GM18526 (cell line): ENCODE measurements around the gene NEDD8.

Source experiments
- POLR2A ChIP-seq: IDR thresholded peaks from 3 replicates; pipeline ENCODE4 v1.6.1; 2011; ENCODE audit not compliant: insufficient read length; ENCODE audit errors: extremely low read depth

NEDD8 gene

DNA sequence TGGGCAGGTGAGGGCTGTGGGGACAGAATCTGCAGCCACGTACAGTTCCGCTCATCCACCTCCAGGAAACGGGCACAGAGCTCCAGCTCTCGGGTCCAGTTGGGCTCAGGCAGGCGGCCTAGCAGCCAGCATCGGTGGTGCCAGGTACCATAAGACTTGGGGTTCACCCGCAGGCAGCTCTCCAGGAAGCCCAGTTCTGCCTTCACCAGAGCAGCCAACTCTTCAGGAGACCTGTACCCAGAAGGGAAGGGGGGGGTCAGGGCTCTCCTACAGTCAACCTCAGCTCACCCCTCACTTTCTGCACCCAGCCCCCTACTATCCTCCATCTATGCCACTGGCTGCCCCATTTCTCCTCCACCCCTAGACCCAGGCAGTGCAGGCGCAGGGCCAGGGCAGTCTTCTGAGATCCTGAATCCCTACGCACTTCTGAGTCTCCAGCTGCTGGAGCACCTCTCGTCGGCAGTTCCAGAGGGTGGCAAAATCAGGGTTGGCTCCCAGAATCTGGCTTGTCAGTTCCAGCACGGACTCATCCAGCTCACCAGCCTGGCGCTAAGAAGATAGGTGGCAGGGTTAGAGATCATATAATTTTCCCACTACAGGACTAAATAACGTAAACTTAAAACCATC, 37.9 kb upstream of the NEDD8 start:
- TF ChIP-seq POLR2A, result no peak

- TF ChIP-seq POLR2A, result no peak
Observed at GRCh38 chr14:24269368-24269767, 37.2 kb upstream of the NEDD8 start.

DNA sequence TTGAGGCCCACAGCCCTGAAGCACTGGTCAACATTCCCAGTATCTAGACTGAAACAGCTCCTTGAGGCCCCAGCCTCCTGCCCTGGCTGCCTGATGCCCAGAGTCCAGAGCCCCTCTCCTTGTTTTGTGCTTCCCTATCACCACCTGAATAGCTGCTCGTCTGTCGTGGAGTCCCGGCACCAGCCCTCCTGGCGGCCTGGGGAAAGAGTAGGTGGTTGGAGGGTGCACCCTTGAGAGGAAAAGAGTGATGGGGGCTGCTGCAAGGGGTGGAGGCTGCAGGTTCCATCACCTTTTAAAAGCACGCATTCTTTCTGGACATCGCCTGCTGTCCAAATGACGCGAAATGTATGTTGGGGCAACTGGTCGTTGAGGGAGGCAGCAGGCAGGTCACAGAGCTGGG, 36.1 kb upstream of the NEDD8 start:
- TF ChIP-seq POLR2A, result no peak

DNA sequence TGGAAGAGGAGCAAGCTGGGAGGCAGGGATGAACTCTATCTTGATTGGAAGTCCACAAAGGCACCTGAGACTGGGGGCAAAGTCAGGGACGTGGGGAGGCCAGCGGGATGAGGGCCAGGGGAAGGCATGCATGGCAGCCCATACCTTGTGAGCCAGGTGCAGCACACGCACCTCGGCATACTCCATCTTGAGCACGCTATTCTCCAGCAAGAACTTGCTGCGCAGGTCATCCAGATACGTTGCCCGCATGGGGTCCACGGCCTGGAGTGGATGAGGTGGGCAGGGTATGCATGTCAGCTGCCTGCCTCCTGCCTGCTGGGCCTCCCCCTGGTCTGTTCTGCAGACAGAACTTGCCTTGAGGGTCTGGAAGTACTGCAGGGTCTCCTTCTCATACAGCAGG, 35.3 kb upstream of the NEDD8 start:
- TF ChIP-seq POLR2A, result no peak

GRCh38 chr14:24266344-24267244, 34.4 kb upstream of the NEDD8 start:
- TF ChIP-seq POLR2A, result no peak

DNA sequence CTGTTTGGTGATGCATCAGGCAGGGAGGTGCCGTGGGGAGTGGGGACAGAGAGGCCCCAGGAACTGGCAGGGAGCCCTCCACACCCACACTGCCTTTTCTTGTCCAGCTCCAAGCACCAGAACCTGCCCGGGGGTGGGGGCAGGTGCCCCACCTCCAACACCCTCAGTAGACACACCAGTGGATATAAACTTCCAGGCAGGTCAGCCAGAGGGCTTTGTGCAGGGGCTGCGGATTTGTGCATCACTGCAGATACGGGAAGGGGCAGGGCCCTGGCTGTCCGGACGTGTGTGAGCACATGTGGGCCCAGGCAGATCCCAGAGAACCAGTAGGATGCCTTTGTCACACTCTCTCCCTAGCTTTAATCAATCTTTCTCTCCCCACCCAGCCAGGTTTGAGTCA, 32.1 kb upstream of the NEDD8 start:
- no peak for TF ChIP-seq POLR2A

DNA sequence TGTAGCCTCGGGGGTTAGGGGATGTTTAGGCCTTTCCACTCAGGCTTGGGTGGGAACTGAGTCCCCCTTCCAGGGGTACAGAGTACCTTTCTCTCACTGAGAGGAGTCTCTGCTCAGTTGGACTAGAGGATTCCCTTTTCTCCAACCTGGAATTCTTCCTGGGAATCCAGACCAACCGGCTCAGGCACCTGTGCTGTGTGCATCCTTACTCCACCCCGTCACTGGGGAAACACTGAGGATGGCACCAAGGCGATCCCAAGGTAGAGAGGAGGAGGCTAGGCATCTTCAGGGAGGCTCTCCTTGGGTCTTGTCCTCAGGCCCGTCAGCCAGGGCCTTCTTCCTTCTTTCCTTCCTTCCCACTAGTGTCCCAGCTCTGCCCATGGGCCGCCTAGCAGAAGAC, 31.7 kb upstream of the NEDD8 start:
- TF ChIP-seq POLR2A, result no peak

DNA sequence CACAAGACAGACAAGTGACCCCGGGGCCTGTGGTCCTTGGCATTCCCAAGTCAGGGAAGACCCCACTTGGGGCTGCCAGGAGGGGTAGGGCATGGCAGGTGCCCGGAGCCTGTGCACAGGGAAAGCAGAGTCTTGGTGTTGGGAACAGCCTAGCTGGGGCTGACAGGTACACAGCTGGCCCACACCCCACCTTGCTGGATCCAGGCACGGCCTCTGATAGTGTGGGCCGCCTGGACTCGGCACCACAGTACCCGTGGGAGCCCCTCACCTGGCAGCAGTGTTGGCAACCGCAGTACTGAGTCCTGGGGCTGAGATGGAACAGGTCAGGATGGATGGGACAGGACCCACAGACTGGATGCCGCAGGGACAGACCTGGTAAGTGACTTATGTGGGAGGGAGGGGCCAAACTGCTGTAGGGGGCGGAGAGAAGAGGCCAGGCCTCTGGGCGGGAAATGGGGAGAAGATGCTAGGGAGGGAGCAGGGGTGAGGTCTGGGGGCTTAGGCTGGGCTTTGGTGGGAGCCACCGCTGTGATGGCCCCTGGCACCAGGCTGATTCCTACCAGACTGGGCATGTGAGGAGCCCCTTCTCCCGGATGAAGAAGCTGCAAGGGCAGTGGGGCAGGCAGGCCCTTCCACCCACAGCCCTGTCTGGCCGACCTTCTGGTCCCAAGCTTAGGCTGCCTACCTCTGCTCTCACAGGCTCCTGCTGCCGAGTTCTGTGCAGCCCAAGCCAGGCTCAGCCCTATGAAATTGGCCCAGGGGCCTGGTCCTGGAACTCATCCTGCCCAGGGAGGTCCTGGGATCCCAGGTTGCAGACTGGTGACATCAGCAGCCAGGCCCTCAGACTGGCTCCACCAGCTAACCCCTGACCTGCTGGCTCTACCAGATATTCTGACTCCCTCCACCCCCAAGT, 30.9 kb upstream of the NEDD8 start, which contains the start of gene TGM1:
TSS of gene TGM1 (minus strand) at position 357 of the 913 bp plus-strand sequence. CDS start 825 bp downstream, outside the sequence.
- no peak for TF ChIP-seq POLR2A

GRCh38 chr14:24261969-24262327, 29.8 kb upstream of the NEDD8 start:
- no peak for TF ChIP-seq POLR2A

GRCh38 chr14:24261256-24261968, 29.2 kb upstream of the NEDD8 start:
- no peak for TF ChIP-seq POLR2A

- TF ChIP-seq POLR2A, result no peak
Observed at GRCh38 chr14:24260780-24261157, 28.6 kb upstream of the NEDD8 start.

GRCh38 chr14:24260026-24260779, 28.0 kb upstream of the NEDD8 start:
- TF ChIP-seq POLR2A, result no peak

DNA sequence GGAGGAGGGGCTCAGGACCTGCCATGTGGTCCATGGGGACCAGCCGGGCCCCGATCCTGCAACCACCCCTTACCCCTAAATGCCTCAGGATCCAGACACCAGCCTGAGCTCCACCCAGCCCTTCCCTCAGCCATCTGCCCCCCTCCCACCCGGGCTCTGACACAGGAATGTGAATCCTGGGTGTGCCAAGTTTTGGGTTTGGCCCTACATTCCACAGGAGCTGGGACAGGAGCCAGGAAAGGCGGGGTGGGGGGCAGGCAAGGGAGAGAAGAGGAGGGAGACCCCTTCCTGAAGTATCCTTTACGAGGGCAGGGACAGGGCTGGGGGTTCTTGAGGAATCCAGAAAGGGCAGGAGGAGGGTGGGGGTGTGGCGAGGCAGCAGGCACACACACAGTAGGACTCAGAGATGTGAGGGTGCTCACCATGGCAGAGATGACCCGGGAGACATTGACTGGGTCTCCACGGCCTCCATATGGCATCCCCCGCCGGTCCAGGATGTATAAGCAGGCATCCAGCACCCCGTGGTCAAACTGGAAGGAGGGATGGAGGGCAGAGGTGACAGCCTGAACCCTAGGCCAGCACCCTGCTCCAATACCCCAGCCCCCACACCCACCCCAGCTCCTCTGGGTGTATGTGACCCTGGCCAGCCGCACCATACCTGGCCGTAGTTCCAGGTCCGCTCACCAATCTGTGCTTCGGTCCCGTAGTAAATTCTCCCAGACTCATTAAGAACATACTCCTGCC, 27.3 kb upstream of the NEDD8 start:
- no peak for TF ChIP-seq POLR2A
